ENCODE measurements around the gene MZT2A.
"Not testable (repeated sequence)": the region's sequence is repeated elsewhere in the genome, so short reads cannot be mapped to it uniquely, and the experiment has no call there.

The MZT2A gene

DNA sequence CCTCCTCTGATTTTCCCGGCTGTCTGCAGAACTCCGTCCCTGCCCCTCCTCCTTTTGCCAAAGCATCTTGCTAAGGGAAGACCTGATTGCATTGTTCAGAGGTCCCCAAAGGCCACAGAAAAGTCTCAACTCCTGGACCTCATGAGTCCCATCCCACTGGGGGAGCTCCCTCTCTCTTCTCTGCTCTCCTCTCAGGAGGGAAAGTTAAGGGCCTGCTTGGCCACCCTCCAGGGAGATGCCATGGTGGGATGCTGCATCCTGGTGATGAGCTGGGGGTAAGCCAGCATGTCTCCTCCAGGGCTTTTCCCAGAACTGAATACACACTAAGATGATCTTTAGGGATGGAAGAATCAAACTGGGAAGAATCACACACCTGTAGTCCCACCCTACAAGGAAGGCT, 18.9 kb downstream of the MZT2A start:
- H3K9me3 Mint-ChIP-seq; H3K4me3 Mint-ChIP-seq; H3K4me1 Mint-ChIP-seq; H3K27me3 Mint-ChIP-seq; H3K36me3 Mint-ChIP-seq; H3K27ac Mint-ChIP-seq; ATAC-seq (ENCODE audit: low read depth); DNase-seq (ENCODE audit: low spot score in 2 of 2): not testable (repeated sequence)

DNA sequence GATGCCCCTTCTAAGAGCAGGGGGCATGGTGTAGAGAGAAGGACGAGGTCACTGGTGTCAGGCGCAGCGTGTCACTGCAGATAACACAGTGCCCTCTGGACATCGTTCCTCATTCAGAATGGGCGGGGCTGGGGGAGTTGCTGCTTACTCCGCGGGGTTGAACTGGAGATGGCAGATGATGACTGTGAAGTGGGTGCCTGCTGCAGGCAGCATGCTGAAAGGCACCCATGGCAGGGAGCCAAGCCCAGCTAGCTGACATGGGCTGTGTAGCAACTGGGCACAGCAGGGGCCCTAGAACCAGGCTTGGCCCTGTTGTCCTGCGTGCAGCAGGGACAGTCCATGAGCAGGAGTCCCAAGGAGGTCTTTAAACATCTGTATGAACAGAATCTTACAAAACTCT, 20.6 kb downstream of the MZT2A start:
- not testable (repeated sequence) for H3K27ac Mint-ChIP-seq

DNA sequence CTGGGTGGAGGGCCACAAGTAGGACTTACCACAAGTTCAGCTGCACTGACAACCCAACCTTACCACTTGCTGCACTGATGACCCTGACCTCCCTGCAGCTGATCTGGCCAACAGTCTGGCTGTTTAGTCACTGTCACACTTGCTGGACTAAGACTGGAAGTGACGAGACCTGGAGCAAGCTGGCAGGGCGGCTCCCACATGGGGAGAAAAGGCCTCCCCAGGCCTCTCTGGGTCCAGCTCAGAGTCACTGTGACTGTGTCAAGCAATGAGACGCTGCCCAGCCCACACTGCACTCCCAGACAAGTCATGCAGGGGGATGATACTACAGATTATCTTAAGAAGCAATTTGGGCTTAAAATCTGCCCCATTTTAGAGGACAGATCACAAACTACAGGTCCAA, 21.3 kb downstream of the MZT2A start:
- not testable (repeated sequence) for H3K36me3 Mint-ChIP-seq; H3K9me3 Mint-ChIP-seq; H3K27me3 Mint-ChIP-seq; H3K4me1 Mint-ChIP-seq; H3K27ac Mint-ChIP-seq; H3K4me3 Mint-ChIP-seq; DNase-seq (ENCODE audit: low spot score in 2 of 2); ATAC-seq (ENCODE audit: low read depth)

More for the DNA sequence above, 20.6 kb downstream of the MZT2A start:
- not testable (repeated sequence) for H3K4me3 Mint-ChIP-seq; H3K36me3 Mint-ChIP-seq; H3K9me3 Mint-ChIP-seq; ATAC-seq (ENCODE audit: low read depth); H3K27me3 Mint-ChIP-seq; DNase-seq (ENCODE audit: low spot score in 2 of 2); H3K4me1 Mint-ChIP-seq

DNA sequence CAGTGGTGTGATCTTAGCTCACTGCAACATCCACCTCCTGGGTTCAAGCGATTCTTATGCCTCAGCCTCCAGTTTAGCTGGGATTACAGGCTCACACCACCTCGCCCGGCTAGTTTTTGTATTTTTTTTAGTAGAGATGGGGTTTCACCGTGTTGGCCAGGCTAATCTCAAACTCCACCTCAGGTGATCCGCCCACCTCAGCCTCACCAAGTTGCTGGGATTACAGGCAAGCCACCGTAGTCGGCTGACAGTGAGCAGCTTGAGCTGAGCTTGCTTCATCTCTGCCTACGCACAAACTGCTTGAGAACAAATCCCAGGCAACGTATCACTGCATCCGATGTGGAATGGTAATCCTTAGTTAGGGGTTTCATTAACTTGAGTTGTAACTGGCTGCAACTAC, 24.5 kb downstream of the MZT2A start:
- not testable (repeated sequence) for H3K4me3 Mint-ChIP-seq; H3K27ac Mint-ChIP-seq; DNase-seq (ENCODE audit: low spot score in 2 of 2); H3K36me3 Mint-ChIP-seq; H3K4me1 Mint-ChIP-seq; ATAC-seq (ENCODE audit: low read depth); H3K27me3 Mint-ChIP-seq; H3K9me3 Mint-ChIP-seq

DNA sequence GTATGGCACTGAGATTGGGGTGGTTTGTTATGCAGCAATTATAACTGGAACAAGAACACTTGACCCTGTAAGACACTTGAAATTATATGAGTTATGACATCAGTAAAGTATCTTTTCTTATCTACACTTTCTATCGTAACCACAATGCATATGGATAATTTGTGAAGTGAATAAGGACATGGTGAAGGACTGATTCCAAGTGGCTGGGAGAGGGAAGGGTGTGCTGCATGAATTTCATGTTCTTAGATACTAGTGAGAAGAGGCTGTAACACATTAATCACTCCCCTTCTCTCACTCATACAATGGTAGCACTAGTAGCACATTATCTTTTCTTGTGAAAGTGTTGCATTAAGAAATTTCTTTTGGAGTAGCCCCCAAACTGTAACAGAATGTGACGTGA, 37.3 kb downstream of the MZT2A start:
- H3K36me3 Mint-ChIP-seq; H3K4me1 Mint-ChIP-seq; H3K9me3 Mint-ChIP-seq; H3K27me3 Mint-ChIP-seq; H3K4me3 Mint-ChIP-seq; DNase-seq (ENCODE audit: low spot score in 2 of 2); H3K27ac Mint-ChIP-seq; ATAC-seq (ENCODE audit: low read depth): not testable (repeated sequence)

DNA sequence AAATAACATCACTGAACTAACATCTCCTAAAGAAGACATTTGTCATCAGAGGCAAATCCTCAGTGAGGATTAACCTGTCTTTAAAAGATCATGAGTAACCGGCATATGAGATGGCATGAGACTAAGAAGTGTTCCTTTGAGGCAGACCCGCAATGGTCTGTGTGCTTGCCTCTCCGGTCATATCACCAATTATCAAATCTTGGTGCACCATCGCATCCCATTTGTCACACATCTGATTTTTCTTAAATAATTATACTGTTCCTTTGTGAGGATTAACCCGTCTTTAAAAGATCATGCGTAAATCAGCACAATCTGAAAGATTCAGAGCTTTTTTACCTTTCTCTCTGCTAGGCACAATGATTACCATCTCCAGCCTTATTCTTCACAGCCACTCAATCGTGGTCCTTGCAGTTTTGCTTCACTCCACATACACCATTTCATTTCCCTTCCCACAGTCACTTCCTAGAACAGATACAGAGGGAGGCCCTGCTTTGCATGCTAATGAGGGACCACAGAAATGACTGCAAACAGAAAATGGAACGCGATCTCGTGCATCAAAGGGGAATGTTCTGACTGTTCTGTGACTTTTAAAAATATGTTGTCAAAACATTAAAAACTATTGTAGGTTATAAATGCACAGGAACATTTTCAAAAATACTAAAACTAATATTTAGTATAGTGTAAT, 40.8 kb downstream of the MZT2A start:
- H3K4me1 Mint-ChIP-seq; H3K36me3 Mint-ChIP-seq; H3K9me3 Mint-ChIP-seq; H3K4me3 Mint-ChIP-seq; DNase-seq (ENCODE audit: low spot score in 2 of 2); ATAC-seq (ENCODE audit: low read depth); H3K27ac Mint-ChIP-seq; H3K27me3 Mint-ChIP-seq: not testable (repeated sequence)

DNA sequence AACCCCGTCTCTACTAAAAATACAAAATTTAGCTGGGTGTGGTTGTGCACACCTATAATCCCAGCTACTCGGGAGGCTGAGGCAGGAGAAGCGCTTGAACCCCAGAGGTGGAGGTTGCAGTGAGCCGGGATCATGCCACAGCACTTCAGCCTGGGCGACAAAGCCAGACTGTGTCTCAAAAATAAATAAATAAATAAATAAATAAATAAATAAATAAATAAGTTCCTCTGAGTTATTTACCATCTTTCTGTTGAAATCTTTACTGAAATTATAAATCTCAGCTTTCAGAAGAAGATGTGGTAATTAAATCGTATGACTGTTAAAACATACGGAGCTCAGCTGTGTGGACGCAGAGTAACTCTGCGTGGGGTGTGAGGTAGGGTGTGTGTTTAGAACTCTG, 44.2 kb downstream of the MZT2A start:
- not testable (repeated sequence) for ATAC-seq (ENCODE audit: low read depth); H3K4me3 Mint-ChIP-seq; DNase-seq (ENCODE audit: low spot score in 2 of 2); H3K27ac Mint-ChIP-seq; H3K4me1 Mint-ChIP-seq; H3K9me3 Mint-ChIP-seq; H3K36me3 Mint-ChIP-seq; H3K27me3 Mint-ChIP-seq

DNA sequence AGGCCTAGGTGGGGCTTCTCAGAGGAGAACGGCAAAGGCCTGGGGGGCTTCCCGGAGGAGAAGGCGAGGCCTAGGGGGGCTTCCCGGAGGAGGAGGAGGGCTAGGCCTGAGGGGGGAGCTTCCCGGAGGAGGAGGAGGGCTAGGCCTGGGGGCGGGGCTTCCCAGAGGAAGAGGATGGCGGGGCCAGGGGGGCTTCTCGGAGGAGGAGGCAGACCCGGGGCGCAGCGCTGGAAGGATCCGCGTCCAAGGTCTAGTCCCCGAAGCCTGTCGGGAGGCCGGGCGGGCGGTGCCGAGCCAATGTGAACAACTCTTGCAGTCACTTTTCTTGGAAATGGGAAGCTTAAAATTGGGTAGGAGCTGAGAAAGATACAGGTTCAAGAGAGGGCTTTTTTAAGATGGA, 46.3 kb downstream of the MZT2A start:
- ATAC-seq (ENCODE audit: low read depth) (no peak), DNase-seq (ENCODE audit: low spot score in 2 of 2) (no peak)
- Mint-ChIP-seq H3K4me3 (no peak overlapping the region), H3K4me1 (no peaks in the 10 kb centered on the region), H3K36me3 (no peaks in the 10 kb centered on the region), H3K27ac (no peak overlapping the region), H3K27me3 (peaks cover 4% of the 10 kb centered on the region), H3K9me3 (no peaks in the 10 kb centered on the region)

DNA sequence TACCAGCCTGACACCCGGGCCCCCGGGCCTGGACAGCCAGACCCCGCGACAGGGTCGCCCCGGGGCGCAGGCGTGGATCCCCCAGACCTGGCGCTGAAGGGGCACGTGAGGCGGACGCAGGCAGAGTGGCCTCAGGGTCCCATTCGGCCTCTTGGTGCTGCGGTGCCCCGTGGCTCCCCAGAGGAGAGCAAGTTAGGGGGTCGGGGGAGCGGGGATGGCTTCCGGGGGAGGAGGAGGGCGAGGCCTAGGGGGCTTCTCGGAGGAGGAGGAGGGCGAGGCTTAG, 46.7 kb downstream of the MZT2A start:
- H3K4me1 Mint-ChIP-seq, H3K4me3 Mint-ChIP-seq, H3K27me3 Mint-ChIP-seq: not testable (repeated sequence)

DNA sequence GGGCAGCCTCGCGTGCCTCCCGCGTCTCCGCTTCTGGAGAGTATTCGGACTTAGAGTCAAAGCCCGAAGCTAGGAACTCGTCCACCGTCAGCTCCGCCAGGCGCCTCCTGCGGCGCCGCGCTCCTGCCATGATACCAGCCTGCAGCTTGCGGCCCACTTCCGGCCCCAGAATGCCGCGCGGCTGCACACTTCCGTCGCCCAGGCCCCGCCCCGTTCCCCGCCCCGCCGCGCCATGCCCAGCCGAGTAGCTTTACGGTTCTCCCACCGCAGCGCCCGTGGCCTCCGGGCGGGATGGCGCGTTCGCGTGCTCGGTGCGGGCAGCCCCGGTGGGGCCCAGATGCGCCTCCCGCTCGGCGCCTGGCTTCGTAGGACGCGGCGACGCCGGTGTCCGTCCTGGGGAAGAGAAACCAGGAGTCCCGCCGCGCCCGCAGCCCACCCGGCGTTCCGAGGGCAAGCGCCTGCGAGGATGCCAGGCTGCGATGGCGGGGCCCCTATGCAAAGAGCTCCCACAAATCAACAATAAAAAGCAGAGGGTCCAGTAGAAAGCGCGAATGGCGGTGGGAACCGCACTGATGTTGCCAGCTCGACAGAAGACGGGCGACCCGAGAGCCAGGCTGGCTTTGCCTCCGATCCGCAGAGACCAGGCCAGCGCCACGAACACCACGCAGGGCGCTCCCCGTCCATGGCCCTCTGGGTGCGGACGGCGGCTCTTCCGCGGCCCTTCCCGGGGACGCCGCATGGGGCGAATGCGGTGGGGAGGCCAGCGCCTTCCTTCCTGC, 47.3 kb downstream of the MZT2A start:
- ATAC-seq (ENCODE audit: low read depth); H3K36me3 Mint-ChIP-seq; H3K4me1 Mint-ChIP-seq; DNase-seq (ENCODE audit: low spot score in 2 of 2); H3K27ac Mint-ChIP-seq; H3K9me3 Mint-ChIP-seq; H3K4me3 Mint-ChIP-seq; H3K27me3 Mint-ChIP-seq: not testable (repeated sequence)

More for the DNA sequence above, 46.7 kb downstream of the MZT2A start:
- H3K27ac Mint-ChIP-seq; DNase-seq (ENCODE audit: low spot score in 2 of 2); H3K9me3 Mint-ChIP-seq; ATAC-seq (ENCODE audit: low read depth); H3K36me3 Mint-ChIP-seq: not testable (repeated sequence)

DNA sequence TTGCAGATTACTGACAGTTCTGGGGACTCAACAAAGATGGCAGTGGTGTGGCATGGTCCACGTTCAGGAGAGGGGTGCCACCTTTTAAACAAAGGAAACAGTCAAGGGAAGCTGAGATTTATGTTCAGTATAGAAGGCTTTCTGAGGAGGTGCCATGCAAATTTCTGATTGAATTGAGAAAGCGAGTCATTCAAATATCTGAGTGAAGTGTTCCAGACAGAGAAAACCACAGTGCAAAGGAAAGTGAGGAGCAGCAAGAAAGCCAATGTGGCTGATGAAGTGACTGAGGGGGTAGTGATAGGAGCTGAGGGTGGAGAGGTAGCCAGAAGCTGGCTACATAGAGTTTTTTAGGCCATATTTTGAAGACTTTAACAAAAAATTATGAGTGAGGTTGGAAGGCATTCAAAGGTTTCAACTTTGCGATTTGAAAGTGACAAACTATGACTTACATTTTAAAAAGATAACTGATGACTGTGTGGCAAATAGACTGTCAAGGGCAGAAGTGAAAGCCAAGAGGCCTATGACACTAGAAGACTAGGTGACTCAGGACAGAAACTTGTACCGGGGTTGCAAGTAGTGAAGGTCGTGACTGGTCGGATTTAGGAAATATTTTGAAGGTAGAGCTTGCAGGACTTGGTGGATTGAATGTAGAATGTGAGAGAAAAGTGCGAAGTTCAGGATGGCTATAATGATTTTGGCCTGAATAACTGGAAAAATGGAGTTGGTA, 51.3 kb downstream of the MZT2A start:
- ATAC-seq (ENCODE audit: low read depth); H3K36me3 Mint-ChIP-seq; H3K27me3 Mint-ChIP-seq; H3K9me3 Mint-ChIP-seq; H3K4me3 Mint-ChIP-seq; DNase-seq (ENCODE audit: low spot score in 2 of 2); H3K4me1 Mint-ChIP-seq; H3K27ac Mint-ChIP-seq: not testable (repeated sequence)
